Measurements from ENCODE around the gene OMA1. TPM values are rescaled to one million over a fixed set of nuclear protein-coding genes. Genes with fewer than 3 reads are reported as not detected.

OMA1 gene
- total and polyA plus RNA-seq, 4 experiments from 2014 or later = 32.7 to 86.2 (median 55.0) TPM

GRCh38 chr1:58573705-58574591 lies 27.4 kb upstream of the OMA1 start:
- CTCF ChIA-PET (ENCODE audit: partially characterized antibody) = no interaction called here
- H3K4me3 Mint-ChIP-seq = peak overlapping the region in 1 of 8 donors; percentile 21
- no peaks in the 10 kb centered on the region for H3K36me3 ChIP-seq (ENCODE audit: insufficient read depth, low read length)
- H3K9me3 Mint-ChIP-seq = no peaks in the 10 kb centered on the region
- no peaks in the 10 kb centered on the region for H3K9me3 ChIP-seq (ENCODE audit: control insufficient read depth in 1 of 2, low read length in 2 of 2)
- DNase-seq = peak; percentile 22 to 75 (median 27)
- no peak overlapping the region for H3K4me3 ChIP-seq (ENCODE audit: low read length in 2 of 2)
- intact Hi-C loops (cut with micrococcal nuclease) = no loop called here
- H3K4me1 ChIP-seq (ENCODE audit: insufficient read depth, low read length) = peaks cover 26% of the 10 kb centered on the region
- H3K27me3 Mint-ChIP-seq = peaks cover 42 to 47% of the 10 kb centered on the region in 2 donors
- POLR2A ChIA-PET (ENCODE audit: partially characterized antibody) = no interaction called here
- no peaks in the 10 kb centered on the region for H3K36me3 Mint-ChIP-seq
- H3K27ac Mint-ChIP-seq = peak overlapping the region in 2 of 7 donors; percentile 39 to 52
- H3K27me3 ChIP-seq (ENCODE audit: insufficient read depth, low read length) = peaks cover 7% of the 10 kb centered on the region
- H3K27ac ChIP-seq (ENCODE audit: low read depth, low read length) = no peak overlapping the region
- peaks cover 14 to 41% (median 29%) of the 10 kb centered on the region in 4 donors for H3K4me1 Mint-ChIP-seq

DNA sequence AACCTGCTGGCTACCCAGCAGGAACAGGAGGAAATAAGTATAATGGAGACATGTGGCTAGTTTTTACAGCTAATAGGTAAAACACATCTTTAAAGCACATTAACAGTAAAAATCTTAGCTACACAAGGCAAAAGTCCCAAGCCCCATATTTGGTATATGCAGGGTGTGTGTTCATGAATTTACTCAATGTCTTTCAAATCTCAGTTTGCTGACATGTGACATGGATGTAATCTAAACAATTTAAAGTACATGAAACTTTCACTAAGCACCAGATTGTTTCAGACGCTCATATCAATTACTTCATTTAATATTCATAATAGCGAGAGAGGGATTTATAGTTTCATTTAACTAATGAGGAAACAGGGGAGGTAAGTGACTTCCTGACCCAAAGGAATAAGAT lies 26.6 kb upstream of the OMA1 start:
- no peaks in the 10 kb centered on the region for H3K9me3 ChIP-seq (ENCODE audit: control insufficient read depth in 1 of 2, low read length in 2 of 2)
- no peak overlapping the region for H3K4me3 ChIP-seq (ENCODE audit: low read length in 2 of 2)
- no peak for DNase-seq
- Mint-ChIP-seq H3K9me3 (no peaks in the 10 kb centered on the region), H3K27ac (peak overlapping the region in 1 of 7 donors; percentile 9), H3K4me1 (peaks cover 14 to 38% (median 29%) of the 10 kb centered on the region in 4 donors), H3K27me3 (peaks cover 43 to 48% of the 10 kb centered on the region in 2 donors), H3K36me3 (no peaks in the 10 kb centered on the region), H3K4me3 (no peak overlapping the region)
- no peak overlapping the region for H3K27ac ChIP-seq (ENCODE audit: low read depth, low read length)
- peaks cover 24% of the 10 kb centered on the region for H3K4me1 ChIP-seq (ENCODE audit: insufficient read depth, low read length)
- intact Hi-C loops (cut with micrococcal nuclease) = no loop called here
- ChIA-PET CTCF (ENCODE audit: partially characterized antibody) (no interaction called here), POLR2A (ENCODE audit: partially characterized antibody) (no interaction called here)
- no peaks in the 10 kb centered on the region for H3K36me3 ChIP-seq (ENCODE audit: insufficient read depth, low read length)
- peaks cover 10% of the 10 kb centered on the region for H3K27me3 ChIP-seq (ENCODE audit: insufficient read depth, low read length)

DNA sequence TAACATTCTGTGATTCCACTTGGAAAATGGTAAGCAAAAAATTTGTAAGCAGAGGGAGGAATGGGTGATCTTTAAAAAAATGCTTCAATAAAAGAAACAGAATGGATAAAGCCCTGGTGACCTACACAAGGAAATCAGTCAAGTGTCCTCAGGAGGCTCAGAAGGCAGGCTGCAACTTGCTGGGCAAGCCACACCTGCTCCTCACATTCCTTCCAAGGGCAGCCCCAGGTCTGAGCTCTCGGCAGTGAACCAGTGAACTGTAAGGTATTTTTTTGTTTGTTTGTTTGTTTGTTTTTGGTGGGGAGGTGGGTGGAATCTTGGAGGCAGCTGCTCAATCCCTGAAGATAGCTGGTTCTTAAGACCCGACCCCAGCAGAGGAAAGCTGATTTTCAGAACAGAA lies 26.2 kb upstream of the OMA1 start:
- intact Hi-C loops (cut with micrococcal nuclease) = no loop called here
- H3K4me1 Mint-ChIP-seq = peaks cover 14 to 34% (median 25%) of the 10 kb centered on the region in 4 donors
- no peak overlapping the region for H3K27ac ChIP-seq (ENCODE audit: low read depth, low read length)
- peaks cover 39 to 44% of the 10 kb centered on the region in 2 donors for H3K27me3 Mint-ChIP-seq
- POLR2A ChIA-PET (ENCODE audit: partially characterized antibody) = no interaction called here
- peak overlapping the region in 1 of 7 donors; percentile 9 for H3K27ac Mint-ChIP-seq
- peaks cover 20% of the 10 kb centered on the region for H3K4me1 ChIP-seq (ENCODE audit: insufficient read depth, low read length)
- H3K4me3 ChIP-seq (ENCODE audit: low read length in 2 of 2) = no peak overlapping the region
- H3K9me3 Mint-ChIP-seq = no peaks in the 10 kb centered on the region
- no peaks in the 10 kb centered on the region for H3K36me3 Mint-ChIP-seq
- H3K36me3 ChIP-seq (ENCODE audit: insufficient read depth, low read length) = no peaks in the 10 kb centered on the region
- CTCF ChIA-PET (ENCODE audit: partially characterized antibody) = interaction anchor here (1.3 kb wide), 1 partner anchor 80 kb away, joined by 3 read pairs; no protein-coding TSS in a partner anchor
- no peaks in the 10 kb centered on the region for H3K9me3 ChIP-seq (ENCODE audit: control insufficient read depth in 1 of 2, low read length in 2 of 2)
- peaks cover 11% of the 10 kb centered on the region for H3K27me3 ChIP-seq (ENCODE audit: insufficient read depth, low read length)
- H3K4me3 Mint-ChIP-seq = no peak overlapping the region
- DNase-seq = no peak

DNA sequence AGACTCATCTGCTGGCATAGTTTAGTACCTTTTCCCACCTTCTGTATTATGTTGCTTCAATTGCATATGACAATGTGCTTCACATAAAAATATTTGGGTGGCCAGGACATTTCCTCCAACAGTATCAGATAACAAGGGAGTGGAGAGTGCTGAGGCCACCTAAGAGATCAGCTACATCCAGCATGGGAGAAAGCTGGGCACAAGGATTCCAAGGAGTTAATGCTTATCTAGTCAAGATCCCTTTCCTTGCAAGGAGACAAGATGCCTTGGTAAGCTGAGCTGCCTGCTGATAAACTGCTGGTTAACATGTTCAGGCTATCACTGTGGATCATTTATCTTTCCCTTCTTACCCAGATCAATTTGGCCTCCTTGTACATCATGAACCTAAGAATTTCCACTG lies 25.1 kb upstream of the OMA1 start:
- Mint-ChIP-seq H3K27me3 (peaks cover 34 to 40% of the 10 kb centered on the region in 2 donors), H3K4me1 (peaks cover 12 to 29% (median 21%) of the 10 kb centered on the region in 4 donors), H3K36me3 (no peaks in the 10 kb centered on the region), H3K27ac (no peak overlapping the region), H3K9me3 (no peaks in the 10 kb centered on the region), H3K4me3 (no peak overlapping the region)
- H3K9me3 ChIP-seq (ENCODE audit: control insufficient read depth in 1 of 2, low read length in 2 of 2) = no peaks in the 10 kb centered on the region
- ChIA-PET POLR2A (ENCODE audit: partially characterized antibody) (no interaction called here), CTCF (ENCODE audit: partially characterized antibody) (interaction anchor here (0.6 to 1.3 kb wide), 2 partner anchors 11 to 81 kb away, joined by 3 read pairs; no protein-coding TSS in a partner anchor)
- no peaks in the 10 kb centered on the region for H3K36me3 ChIP-seq (ENCODE audit: insufficient read depth, low read length)
- intact Hi-C loops (cut with micrococcal nuclease) = no loop called here
- DNase-seq = no peak
- no peak overlapping the region for H3K27ac ChIP-seq (ENCODE audit: low read depth, low read length)
- H3K4me1 ChIP-seq (ENCODE audit: insufficient read depth, low read length) = peaks cover 19% of the 10 kb centered on the region
- H3K27me3 ChIP-seq (ENCODE audit: insufficient read depth, low read length) = peaks cover 11% of the 10 kb centered on the region
- H3K4me3 ChIP-seq (ENCODE audit: low read length in 2 of 2) = no peak overlapping the region

- H3K36me3 Mint-ChIP-seq = no peaks in the 10 kb centered on the region
- peaks cover 12 to 22% (median 15%) of the 10 kb centered on the region in 4 donors for H3K4me1 Mint-ChIP-seq
- Histone ChIP-seq H3K4me3 (ENCODE audit: low read length in 2 of 2) (no peak overlapping the region), H3K27ac (ENCODE audit: low read depth, low read length) (no peak overlapping the region), H3K4me1 (ENCODE audit: insufficient read depth, low read length) (peaks cover 15% of the 10 kb centered on the region), H3K9me3 (ENCODE audit: control insufficient read depth in 1 of 2, low read length in 2 of 2) (no peaks in the 10 kb centered on the region), H3K27me3 (ENCODE audit: insufficient read depth, low read length) (peaks cover 10% of the 10 kb centered on the region), H3K36me3 (ENCODE audit: insufficient read depth, low read length) (no peaks in the 10 kb centered on the region)
- no peak overlapping the region for H3K27ac Mint-ChIP-seq
- DNase-seq = no peak
- CTCF ChIA-PET (ENCODE audit: partially characterized antibody) = no interaction called here
- intact Hi-C loops (cut with micrococcal nuclease) = no loop called here
- POLR2A ChIA-PET (ENCODE audit: partially characterized antibody) = no interaction called here
- peaks cover 28 to 34% of the 10 kb centered on the region in 2 donors for H3K27me3 Mint-ChIP-seq
- no peaks in the 10 kb centered on the region for H3K9me3 Mint-ChIP-seq
- H3K4me3 Mint-ChIP-seq = no peak overlapping the region
Measured at GRCh38 chr1:58570817-58571216, 24.3 kb upstream of the OMA1 start.

DNA sequence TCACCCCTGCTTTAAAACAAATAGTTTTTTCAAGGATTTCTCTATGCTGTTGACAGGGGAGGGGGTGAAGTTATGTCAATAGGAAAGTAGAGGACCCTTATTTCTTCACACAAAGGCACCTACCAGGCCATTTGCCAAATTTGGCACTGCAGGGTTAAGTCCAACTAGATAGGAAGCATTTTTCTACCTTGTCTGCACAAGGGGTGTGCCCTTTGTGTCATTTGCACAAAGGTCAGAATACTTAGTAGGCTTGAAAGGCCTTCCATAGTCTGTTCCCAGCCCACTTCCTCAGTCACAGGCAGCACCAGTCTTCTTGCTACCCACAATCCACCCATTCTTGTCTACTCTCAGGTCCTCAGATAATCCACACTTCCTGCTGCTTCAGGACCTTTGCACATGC lies 23.6 kb upstream of the OMA1 start:
- Histone ChIP-seq H3K9me3 (ENCODE audit: control insufficient read depth in 1 of 2, low read length in 2 of 2) (no peaks in the 10 kb centered on the region), H3K27me3 (ENCODE audit: insufficient read depth, low read length) (peaks cover 4% of the 10 kb centered on the region), H3K4me1 (ENCODE audit: insufficient read depth, low read length) (peaks cover 13% of the 10 kb centered on the region), H3K4me3 (ENCODE audit: low read length in 2 of 2) (no peak overlapping the region), H3K36me3 (ENCODE audit: insufficient read depth, low read length) (no peaks in the 10 kb centered on the region), H3K27ac (ENCODE audit: low read depth, low read length) (no peak overlapping the region)
- intact Hi-C loops (cut with micrococcal nuclease) = no loop called here
- DNase-seq = no peak
- H3K27me3 Mint-ChIP-seq = peaks cover 23 to 35% of the 10 kb centered on the region in 2 donors
- no peak overlapping the region for H3K4me3 Mint-ChIP-seq
- no peaks in the 10 kb centered on the region for H3K9me3 Mint-ChIP-seq
- CTCF ChIA-PET (ENCODE audit: partially characterized antibody) = no interaction called here
- H3K4me1 Mint-ChIP-seq = peaks cover 9 to 17% (median 12%) of the 10 kb centered on the region in 4 donors
- no peaks in the 10 kb centered on the region for H3K36me3 Mint-ChIP-seq
- H3K27ac Mint-ChIP-seq = no peak overlapping the region
- POLR2A ChIA-PET (ENCODE audit: partially characterized antibody) = no interaction called here

DNA sequence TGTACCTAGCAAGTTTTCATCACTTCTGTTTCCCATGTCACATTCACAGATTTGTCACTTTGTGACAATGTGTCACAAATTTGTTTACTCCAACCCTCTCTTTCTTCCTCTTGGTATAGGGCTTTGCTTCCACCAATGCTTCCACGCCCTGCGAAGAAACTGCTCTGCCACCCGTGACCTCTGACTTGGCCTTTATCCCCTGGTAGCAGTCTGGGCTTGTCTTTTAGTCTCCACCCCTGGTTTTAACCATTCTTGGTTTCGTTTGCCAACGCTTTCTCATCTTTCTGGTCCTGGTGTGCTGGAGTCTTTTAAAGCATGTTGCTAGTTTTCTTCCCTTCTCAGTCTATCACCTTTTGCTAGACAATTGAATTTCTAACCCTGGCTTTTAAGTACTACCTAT lies 22.4 kb upstream of the OMA1 start:
- ChIA-PET CTCF (ENCODE audit: partially characterized antibody) (no interaction called here), POLR2A (ENCODE audit: partially characterized antibody) (no interaction called here)
- no peaks in the 10 kb centered on the region for H3K9me3 Mint-ChIP-seq
- Histone ChIP-seq H3K4me1 (ENCODE audit: insufficient read depth, low read length) (peaks cover 8% of the 10 kb centered on the region), H3K27ac (ENCODE audit: low read depth, low read length) (no peak overlapping the region), H3K9me3 (ENCODE audit: control insufficient read depth in 1 of 2, low read length in 2 of 2) (no peaks in the 10 kb centered on the region), H3K4me3 (ENCODE audit: low read length in 2 of 2) (no peak overlapping the region), H3K27me3 (ENCODE audit: insufficient read depth, low read length) (peaks cover 4% of the 10 kb centered on the region), H3K36me3 (ENCODE audit: insufficient read depth, low read length) (no peaks in the 10 kb centered on the region)
- no peak overlapping the region for H3K4me3 Mint-ChIP-seq
- no peak overlapping the region for H3K27ac Mint-ChIP-seq
- H3K36me3 Mint-ChIP-seq = no peaks in the 10 kb centered on the region
- H3K27me3 Mint-ChIP-seq = peaks cover 18 to 35% of the 10 kb centered on the region in 2 donors
- DNase-seq = no peak
- intact Hi-C loops (cut with micrococcal nuclease) = no loop called here
- peaks cover 6 to 11% (median 7%) of the 10 kb centered on the region in 4 donors for H3K4me1 Mint-ChIP-seq

All from CD4-positive, alpha-beta memory T cell (primary cell).